ENCODE results near the gene NFYA. TPM values are rescaled to one million over a fixed set of nuclear protein-coding genes. Genes with fewer than 3 reads are reported as not detected.

Gene NFYA
- total and polyA plus RNA-seq, 4 donors, result 21.8 to 30.8 (median 27.7) TPM

DNA sequence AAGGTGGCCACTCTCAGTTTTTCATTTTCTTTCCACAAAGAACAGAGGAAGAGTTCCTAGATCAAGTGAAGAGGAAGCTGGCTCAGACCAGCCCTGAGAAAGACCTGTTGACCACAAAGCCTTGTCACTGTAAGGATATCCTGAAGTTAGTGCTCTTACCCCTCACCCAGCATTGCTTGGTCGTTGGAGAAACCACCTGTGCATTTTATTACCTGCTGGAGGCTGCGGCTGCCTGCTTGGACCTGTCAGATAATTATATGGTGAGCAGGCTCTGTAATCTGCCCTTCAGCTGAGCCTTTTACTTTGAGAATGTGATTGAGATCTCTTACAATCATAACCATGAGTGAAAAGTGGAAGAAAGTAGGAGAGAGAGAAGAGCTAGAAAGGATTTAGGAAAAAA lies 59.5 kb downstream of the NFYA start:
- 40% methylated on average over 1 of the region's 2 CpGs for WGBS (ENCODE audit: insufficient coverage)
- Histone ChIP-seq H3K27me3 (ENCODE audit: control insufficient read depth, insufficient read depth, low read length) (no peaks in the 10 kb centered on the region), H3K4me1 (ENCODE audit: control insufficient read depth, insufficient read depth, low read length) (no peaks in the 10 kb centered on the region), H3K27ac (ENCODE audit: low read depth, low read length) (no peak overlapping the region), H3K36me3 (ENCODE audit: control insufficient read depth, insufficient read depth, low read length) (no peaks in the 10 kb centered on the region), H3K9me3 (ENCODE audit: control insufficient read depth, insufficient read depth, low read length) (no peaks in the 10 kb centered on the region), H3K4me3 (ENCODE audit: low read depth, low read length) (no peak overlapping the region)
- DNase-seq (ENCODE audit: low read depth in 4 of 6, low spot score in 6 of 6), result no peak

DNA sequence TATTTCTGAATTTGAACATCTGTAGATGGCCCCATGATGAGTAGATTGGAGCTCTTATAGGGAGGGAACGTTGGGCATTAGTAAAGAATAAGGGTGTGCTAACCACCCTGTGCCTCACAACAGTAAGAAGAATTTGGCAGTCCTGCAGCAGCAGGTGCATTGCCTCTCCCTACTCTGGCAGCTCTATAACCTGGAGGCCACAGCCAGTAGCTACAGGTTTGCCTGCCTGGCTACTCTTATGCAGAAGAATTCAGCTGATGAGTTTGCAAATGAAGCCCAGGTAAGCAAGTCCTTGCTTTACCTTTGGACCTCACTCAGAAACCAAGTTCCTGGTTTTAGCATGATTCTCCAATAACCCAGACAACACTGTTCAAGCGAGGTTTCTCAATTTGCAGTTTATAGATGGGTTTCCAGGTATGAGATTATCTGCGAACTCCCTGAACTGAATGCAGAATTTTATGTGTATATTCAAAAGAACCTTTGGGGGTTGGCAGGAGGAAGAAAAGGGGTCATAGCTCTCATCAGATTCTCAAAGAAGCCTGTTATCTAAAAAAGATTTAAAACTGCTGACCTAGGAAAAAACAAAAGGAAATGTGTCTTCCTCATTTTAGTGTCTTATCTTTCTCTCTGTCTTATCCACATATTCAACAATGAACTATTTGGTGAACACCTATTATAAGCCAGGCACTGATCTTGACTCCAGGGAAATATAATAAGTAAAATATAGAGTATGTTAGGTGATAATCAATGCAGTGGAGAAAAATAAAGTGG lies 62.5 kb downstream of the NFYA start:
- H3K9me3 ChIP-seq (ENCODE audit: control insufficient read depth, insufficient read depth, low read length), result no peaks in the 10 kb centered on the region
- no peaks in the 10 kb centered on the region for H3K4me1 ChIP-seq (ENCODE audit: control insufficient read depth, insufficient read depth, low read length)
- no peaks in the 10 kb centered on the region for H3K27me3 ChIP-seq (ENCODE audit: control insufficient read depth, insufficient read depth, low read length)
- DNase-seq (ENCODE audit: low read depth in 4 of 6, low spot score in 6 of 6), result no peak
- no peaks in the 10 kb centered on the region for H3K36me3 ChIP-seq (ENCODE audit: control insufficient read depth, insufficient read depth, low read length)
- no peak overlapping the region for H3K4me3 ChIP-seq (ENCODE audit: low read depth, low read length)
- no peak overlapping the region for H3K27ac ChIP-seq (ENCODE audit: low read depth, low read length)
- WGBS (ENCODE audit: insufficient coverage), result 67% methylated on average over 1 of the region's 3 CpGs

- H3K36me3 ChIP-seq (ENCODE audit: control insufficient read depth, insufficient read depth, low read length), result no peaks in the 10 kb centered on the region
- no peaks in the 10 kb centered on the region for H3K4me1 ChIP-seq (ENCODE audit: control insufficient read depth, insufficient read depth, low read length)
- no peak for DNase-seq (ENCODE audit: low read depth in 4 of 6, low spot score in 6 of 6)
Measured at GRCh38 chr6:41136911-41137310, 64.1 kb downstream of the NFYA start.

DNA sequence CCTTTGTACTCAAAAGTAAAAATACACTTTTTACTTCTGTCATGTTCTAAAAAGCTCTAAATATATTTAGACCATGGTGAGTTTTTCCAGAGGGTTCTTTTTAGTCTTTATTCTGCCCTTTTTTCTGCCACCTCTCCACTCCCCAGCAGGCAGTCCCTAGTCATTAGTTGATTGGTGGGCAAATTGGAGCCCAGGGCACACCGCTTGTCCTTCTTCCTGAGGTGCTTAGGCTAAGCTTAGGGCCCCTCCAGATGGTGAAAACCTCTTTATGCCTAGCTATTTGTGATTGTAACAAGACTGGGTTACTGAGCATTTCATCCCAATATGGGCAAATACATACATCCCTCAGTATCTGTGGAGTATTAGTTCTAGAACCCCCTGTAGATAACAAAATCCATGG lies 75.1 kb downstream of the NFYA start:
- Histone ChIP-seq H3K27ac (ENCODE audit: low read depth, low read length) (no peak overlapping the region), H3K9me3 (ENCODE audit: control insufficient read depth, insufficient read depth, low read length) (no peaks in the 10 kb centered on the region), H3K27me3 (ENCODE audit: control insufficient read depth, insufficient read depth, low read length) (no peaks in the 10 kb centered on the region), H3K36me3 (ENCODE audit: control insufficient read depth, insufficient read depth, low read length) (no peaks in the 10 kb centered on the region), H3K4me3 (ENCODE audit: low read depth, low read length) (no peak overlapping the region), H3K4me1 (ENCODE audit: control insufficient read depth, insufficient read depth, low read length) (no peaks in the 10 kb centered on the region)
- no CpG with 5 or more reads among the region's 1 CpG for WGBS (ENCODE audit: insufficient coverage)
- DNase-seq (ENCODE audit: low read depth in 4 of 6, low spot score in 6 of 6), result no peak

More at GRCh38 chr6:41136911-41137310, 64.1 kb downstream of the NFYA start:
- Histone ChIP-seq H3K27ac (ENCODE audit: low read depth, low read length) (no peak overlapping the region), H3K4me3 (ENCODE audit: low read depth, low read length) (no peak overlapping the region), H3K9me3 (ENCODE audit: control insufficient read depth, insufficient read depth, low read length) (no peaks in the 10 kb centered on the region), H3K27me3 (ENCODE audit: control insufficient read depth, insufficient read depth, low read length) (no peaks in the 10 kb centered on the region)

Other genes starting within 250 kb of the NFYA start
- gene UNC5CL, start 33.8 kb upstream of the NFYA start, total RNA-seq, result under 1 TPM; 0.20 to 0.72 TPM
- 1 to 10 TPM in 1 of 2 donors, under 1 TPM in 1; 0.92 to 1.4 TPM for gene UNC5CL, start 33.8 kb upstream of the NFYA start, polyA plus RNA-seq (ENCODE audit: insufficient read length in 2 of 2)
- 1 to 10 TPM in 1 of 2 donors, under 1 TPM in 1; 0.66 to 1.6 TPM for gene TSPO2, start 30.5 kb upstream of the NFYA start, total RNA-seq
- under 1 TPM; 0.38 to 0.52 TPM for gene TSPO2, start 30.5 kb upstream of the NFYA start, polyA plus RNA-seq (ENCODE audit: insufficient read length in 2 of 2)
- 1 to 10 TPM in 1 of 2 donors, under 1 TPM in 1; 0.17 to 1.1 TPM for gene APOBEC2, start 19.8 kb upstream of the NFYA start, total RNA-seq
- gene APOBEC2, start 19.8 kb upstream of the NFYA start, polyA plus RNA-seq (ENCODE audit: insufficient read length in 2 of 2), result 1 to 10 TPM in 1 of 2 donors, under 1 TPM in 1; 0.44 to 1.0 TPM
- 10 to 100 TPM; 17.1 to 30.0 TPM for gene OARD1, start 618 bp upstream of the NFYA start, total RNA-seq
- gene OARD1, start 618 bp upstream of the NFYA start, polyA plus RNA-seq (ENCODE audit: insufficient read length in 2 of 2), result 10 to 100 TPM; 35.7 to 43.2 TPM
- 1 to 10 TPM in 1 of 2 donors, under 1 TPM in 1; 0.39 to 1.1 TPM for gene TREML1, start 81.4 kb downstream of the NFYA start, total RNA-seq
- gene TREML1, start 81.4 kb downstream of the NFYA start, polyA plus RNA-seq (ENCODE audit: insufficient read length in 2 of 2), result 1 to 10 TPM; 1.9 to 2.1 TPM
- 10 to 100 TPM; 21.0 to 25.9 TPM for gene TREM2, start 90.1 kb downstream of the NFYA start, total RNA-seq
- gene TREM2, start 90.1 kb downstream of the NFYA start, polyA plus RNA-seq (ENCODE audit: insufficient read length in 2 of 2), result 10 to 100 TPM; 20.9 to 27.4 TPM
- gene TREML2, start 128.2 kb downstream of the NFYA start, total RNA-seq, result under 1 TPM; 0.11 to 0.40 TPM
- not detected for gene TREML2, start 128.2 kb downstream of the NFYA start, polyA plus RNA-seq (ENCODE audit: insufficient read length in 2 of 2)
- gene TREML4, start 155.4 kb downstream of the NFYA start, total RNA-seq, result under 1 TPM in 1 of 2 donors, not detected in 1; 0.10 TPM
- gene TREML4, start 155.4 kb downstream of the NFYA start, polyA plus RNA-seq (ENCODE audit: insufficient read length in 2 of 2), result not detected
- gene TREM1, start 213.7 kb downstream of the NFYA start, total RNA-seq, result 1 to 10 TPM in 1 of 2 donors, under 1 TPM in 1; 0.55 to 1.3 TPM
- under 1 TPM; 0.41 to 0.49 TPM for gene TREM1, start 213.7 kb downstream of the NFYA start, polyA plus RNA-seq (ENCODE audit: insufficient read length in 2 of 2)